Fibroblast of lung (primary cell): ENCODE results near the gene CACNG4. TPM values are rescaled to one million over a fixed set of nuclear protein-coding genes. Genes with fewer than 3 reads are reported as not detected.

Experiments
- DNase-seq, 2 donors: peaks; one replicate each; pipeline versions ENCODE4 v3.0.0 to v3.0.0-alpha.2; 2010; ENCODE audit warnings: low read depth in 2 of 2
- H2AFZ ChIP-seq: 2 replicates; pipeline ENCODE4 v1.5.1; 2012; ENCODE audit warnings: low read length, control low read depth, inconsistent platforms
- H3K27ac ChIP-seq: 2 replicates; pipeline ENCODE4 v1.5.1; 2011; ENCODE audit warnings: low read length, control low read depth; ENCODE audit not compliant: insufficient read depth
- H3K27me3 ChIP-seq: 2 replicates; pipeline ENCODE4 v1.5.1; 2011; ENCODE audit warnings: mild to moderate bottlenecking, low read length; ENCODE audit not compliant: control insufficient read depth, insufficient read depth
- H3K36me3 ChIP-seq: 2 replicates; pipeline ENCODE4 v1.5.1; 2011; ENCODE audit warnings: low read length; ENCODE audit not compliant: control insufficient read depth, insufficient read depth
- H3K4me1 ChIP-seq: 2 replicates; pipeline ENCODE4 v1.5.1; 2011; ENCODE audit warnings: low read length; ENCODE audit not compliant: control insufficient read depth, insufficient read depth; ENCODE audit errors: extremely low read depth
- H3K4me2 ChIP-seq: 2 replicates; pipeline ENCODE4 v1.5.1; 2011; ENCODE audit warnings: low read length, control low read depth; ENCODE audit not compliant: insufficient read depth; ENCODE audit errors: extremely low read depth
- H3K4me3 ChIP-seq, 4 experiments: fragments of 200-600 bp in 1 of 4; sonication (generic) in 1 of 4; replicated peaks in 1 of 4; 2 replicates each; pipeline ENCODE4 v1.5.1; 2011 to 2016; ENCODE audit warnings: low read length in 4 of 4, low read depth in 3 of 4, mild to moderate bottlenecking in 3 of 4, control low read depth in 2 of 4, inconsistent platforms in 1 of 4, mixed read lengths in 1 of 4; ENCODE audit not compliant: insufficient read depth in 1 of 4; ENCODE audit errors: control extremely low read depth in 1 of 4
- H3K79me2 ChIP-seq: 2 replicates; pipeline ENCODE4 v1.5.1; 2012; ENCODE audit warnings: mild to moderate bottlenecking, low read length, inconsistent platforms; ENCODE audit not compliant: control insufficient read depth, insufficient read depth
- H3K9ac ChIP-seq: 2 replicates; pipeline ENCODE4 v1.5.1; 2011; ENCODE audit warnings: mild to moderate bottlenecking, low read length, control low read depth; ENCODE audit not compliant: insufficient read depth
- H3K9me3 ChIP-seq: 2 replicates; pipeline ENCODE4 v1.5.1; 2012; ENCODE audit warnings: low read depth, low read length; ENCODE audit not compliant: control insufficient read depth, insufficient read depth
- H4K20me1 ChIP-seq: 2 replicates; pipeline ENCODE4 v1.5.1; 2011; ENCODE audit warnings: low read length; ENCODE audit not compliant: control insufficient read depth, insufficient read depth; ENCODE audit errors: extremely low read depth
- EZH2 ChIP-seq: IDR thresholded peaks from 2 replicates; pipeline ENCODE4 v1.5.1; 2012; ENCODE audit warnings: low read length, control low read depth, mild to moderate bottlenecking; ENCODE audit errors: missing control alignments
- polyA plus RNA-seq, 2 donors: library from polyadenylated mRNA; depleted of rRNA in 1 of 2; stranded (reverse) in 1 of 2; unstranded in 1 of 2; fragments of >200 nt; gene quantifications; 2 replicates each; pipeline ENCODE4 v1.2.1, GENCODE V29; 2011 to 2012; ENCODE audit warnings: missing spikeins in 1 of 2
- total RNA-seq: library from RNA; depleted of rRNA; stranded (reverse); fragments of >200 nt; gene quantifications from 2 replicates; pipeline ENCODE4 v1.2.1, GENCODE V29; 2014
- TF ChIP-seq, protein P1 (sequence below), 2 donors: IDR thresholded peaks in 1 of 2; conservative IDR thresholded peaks in 1 of 2; 1 replicate in 1 of 2; 2 replicates in 1 of 2; pipeline ENCODE4 v1.5.1; 2011 to 2012; ENCODE audit warnings: low read length in 2 of 2, control low read depth in 1 of 2, inconsistent platforms in 1 of 2, low read depth in 1 of 2, mild to moderate bottlenecking in 1 of 2

Gene CACNG4
- total and polyA plus RNA-seq, 2 donors (not counting 1 experiment from before 2014, with no cell fraction given) = not detected

DNA sequence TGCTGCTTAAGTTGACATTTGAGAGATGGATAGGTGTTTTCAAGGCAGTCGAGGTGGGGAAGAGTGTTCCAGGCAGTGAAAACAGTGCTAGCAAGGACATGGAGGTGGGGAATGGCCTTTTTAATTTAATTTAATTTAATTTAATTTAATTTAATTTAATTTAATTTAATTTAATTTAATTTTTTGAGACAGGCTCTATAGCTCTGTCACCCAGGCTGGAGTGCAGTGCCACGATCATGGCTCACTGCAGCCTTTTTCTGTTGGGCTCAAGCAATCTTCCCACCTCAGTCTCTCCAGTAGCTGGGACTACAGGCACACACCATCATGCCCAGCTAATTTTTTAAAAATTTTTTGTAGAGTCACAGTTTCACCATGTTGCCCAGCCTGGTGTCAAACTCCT, 32.2 kb upstream of the CACNG4 start:
- Histone ChIP-seq H2AFZ (no peak overlapping the region), H3K79me2 (no peaks in the 10 kb centered on the region), H3K9me3 (no peaks in the 10 kb centered on the region), H3K27me3 (no peaks in the 10 kb centered on the region), H3K9ac (no peak overlapping the region), H3K27ac (no peak overlapping the region), H3K4me2 (no peak overlapping the region), H3K4me1 (no peaks in the 10 kb centered on the region), H3K4me3 (no peak overlapping the region), H4K20me1 (no peaks in the 10 kb centered on the region), H3K36me3 (no peaks in the 10 kb centered on the region)
- DNase-seq = no peak
- TF ChIP-seq, protein P1, sequence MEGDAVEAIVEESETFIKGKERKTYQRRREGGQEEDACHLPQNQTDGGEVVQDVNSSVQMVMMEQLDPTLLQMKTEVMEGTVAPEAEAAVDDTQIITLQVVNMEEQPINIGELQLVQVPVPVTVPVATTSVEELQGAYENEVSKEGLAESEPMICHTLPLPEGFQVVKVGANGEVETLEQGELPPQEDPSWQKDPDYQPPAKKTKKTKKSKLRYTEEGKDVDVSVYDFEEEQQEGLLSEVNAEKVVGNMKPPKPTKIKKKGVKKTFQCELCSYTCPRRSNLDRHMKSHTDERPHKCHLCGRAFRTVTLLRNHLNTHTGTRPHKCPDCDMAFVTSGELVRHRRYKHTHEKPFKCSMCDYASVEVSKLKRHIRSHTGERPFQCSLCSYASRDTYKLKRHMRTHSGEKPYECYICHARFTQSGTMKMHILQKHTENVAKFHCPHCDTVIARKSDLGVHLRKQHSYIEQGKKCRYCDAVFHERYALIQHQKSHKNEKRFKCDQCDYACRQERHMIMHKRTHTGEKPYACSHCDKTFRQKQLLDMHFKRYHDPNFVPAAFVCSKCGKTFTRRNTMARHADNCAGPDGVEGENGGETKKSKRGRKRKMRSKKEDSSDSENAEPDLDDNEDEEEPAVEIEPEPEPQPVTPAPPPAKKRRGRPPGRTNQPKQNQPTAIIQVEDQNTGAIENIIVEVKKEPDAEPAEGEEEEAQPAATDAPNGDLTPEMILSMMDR (conservative IDR thresholded peaks at IDR 0.05 in 1 of 2, IDR thresholded peaks at IDR 0.05 in 1 of 2; ENCODE audit: low read depth in 1 of 2, low read length in 2 of 2) = no peak
- TF ChIP-seq EZH2 = no peak

DNA sequence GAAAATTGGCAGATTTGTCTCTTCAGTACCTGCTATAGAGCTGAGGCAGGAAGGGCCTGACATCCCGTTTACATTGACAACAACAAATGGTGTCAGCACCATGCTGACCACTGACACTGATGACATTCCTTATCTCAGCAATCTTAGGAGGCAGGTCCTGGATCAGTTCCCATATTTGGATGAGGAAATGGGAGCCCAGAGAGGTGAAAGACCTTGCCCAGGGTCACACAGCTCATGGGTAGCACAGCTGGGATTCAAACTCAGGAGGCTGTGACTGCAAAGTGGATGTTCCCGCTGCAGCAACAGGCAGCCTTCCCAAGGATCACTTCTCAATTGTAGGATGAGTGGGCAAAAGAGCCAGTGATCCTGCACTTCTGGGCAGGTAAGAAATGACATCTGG, 30.5 kb upstream of the CACNG4 start:
- H3K36me3 ChIP-seq = no peaks in the 10 kb centered on the region
- no peak overlapping the region for H3K27ac ChIP-seq
- no peaks in the 10 kb centered on the region for H3K27me3 ChIP-seq
- no peak overlapping the region for H3K9ac ChIP-seq
- H2AFZ ChIP-seq = no peak overlapping the region
- H3K4me2 ChIP-seq = no peak overlapping the region
- H3K79me2 ChIP-seq = no peaks in the 10 kb centered on the region
- H4K20me1 ChIP-seq = no peaks in the 10 kb centered on the region
- no peaks in the 10 kb centered on the region for H3K4me1 ChIP-seq
- TF ChIP-seq EZH2 = no peak
- TF ChIP-seq, protein P1 (conservative IDR thresholded peaks at IDR 0.05 in 1 of 2, IDR thresholded peaks at IDR 0.05 in 1 of 2; ENCODE audit: low read depth in 1 of 2, low read length in 2 of 2) = no peak
- no peak for DNase-seq
- no peak overlapping the region for H3K4me3 ChIP-seq
- no peaks in the 10 kb centered on the region for H3K9me3 ChIP-seq

DNA sequence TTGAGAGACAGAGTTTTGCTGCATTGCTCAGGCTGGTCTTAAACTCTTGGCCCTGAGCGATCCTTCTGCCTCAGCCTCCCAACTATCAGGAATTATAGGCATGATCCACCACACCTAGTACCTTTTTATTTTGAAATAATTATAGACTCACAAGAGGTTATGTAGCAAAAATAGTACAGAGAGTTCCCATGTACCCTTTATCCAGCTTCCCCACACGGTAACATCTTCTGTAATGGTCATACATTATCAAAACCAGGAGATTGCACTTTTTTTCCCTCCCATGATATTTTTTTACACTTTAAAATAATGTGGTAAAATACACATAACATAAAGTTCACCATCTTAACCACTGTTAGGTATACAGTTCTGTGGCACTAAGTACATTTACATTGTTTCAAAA, 28.8 kb upstream of the CACNG4 start:
- no peaks in the 10 kb centered on the region for H4K20me1 ChIP-seq
- no peak overlapping the region for H3K9ac ChIP-seq
- H3K27me3 ChIP-seq = peaks cover 5% of the 10 kb centered on the region
- H3K36me3 ChIP-seq = no peaks in the 10 kb centered on the region
- no peaks in the 10 kb centered on the region for H3K4me1 ChIP-seq
- H3K79me2 ChIP-seq = no peaks in the 10 kb centered on the region
- TF ChIP-seq, protein P1 (conservative IDR thresholded peaks at IDR 0.05 in 1 of 2, IDR thresholded peaks at IDR 0.05 in 1 of 2; ENCODE audit: low read depth in 1 of 2, low read length in 2 of 2) = no peak
- TF ChIP-seq EZH2 = no peak
- H3K9me3 ChIP-seq = no peaks in the 10 kb centered on the region
- no peak overlapping the region for H3K27ac ChIP-seq
- no peak overlapping the region for H2AFZ ChIP-seq
- no peak overlapping the region for H3K4me3 ChIP-seq
- no peak for DNase-seq
- no peak overlapping the region for H3K4me2 ChIP-seq
